GM12801 (cell line): ENCODE results near the gene PAH.

ENCODE experiments used
- TF ChIP-seq, protein P1 (sequence below): IDR thresholded peaks from one replicate; pipeline ENCODE4 v1.5.1; 2011; ENCODE audit warnings: control low read depth; ENCODE audit not compliant: insufficient read length; ENCODE audit errors: extremely low read depth

PAH gene

GRCh38 chr12:102955926-102956737, 39.1 kb upstream of the PAH start:
- TF ChIP-seq, protein P1, sequence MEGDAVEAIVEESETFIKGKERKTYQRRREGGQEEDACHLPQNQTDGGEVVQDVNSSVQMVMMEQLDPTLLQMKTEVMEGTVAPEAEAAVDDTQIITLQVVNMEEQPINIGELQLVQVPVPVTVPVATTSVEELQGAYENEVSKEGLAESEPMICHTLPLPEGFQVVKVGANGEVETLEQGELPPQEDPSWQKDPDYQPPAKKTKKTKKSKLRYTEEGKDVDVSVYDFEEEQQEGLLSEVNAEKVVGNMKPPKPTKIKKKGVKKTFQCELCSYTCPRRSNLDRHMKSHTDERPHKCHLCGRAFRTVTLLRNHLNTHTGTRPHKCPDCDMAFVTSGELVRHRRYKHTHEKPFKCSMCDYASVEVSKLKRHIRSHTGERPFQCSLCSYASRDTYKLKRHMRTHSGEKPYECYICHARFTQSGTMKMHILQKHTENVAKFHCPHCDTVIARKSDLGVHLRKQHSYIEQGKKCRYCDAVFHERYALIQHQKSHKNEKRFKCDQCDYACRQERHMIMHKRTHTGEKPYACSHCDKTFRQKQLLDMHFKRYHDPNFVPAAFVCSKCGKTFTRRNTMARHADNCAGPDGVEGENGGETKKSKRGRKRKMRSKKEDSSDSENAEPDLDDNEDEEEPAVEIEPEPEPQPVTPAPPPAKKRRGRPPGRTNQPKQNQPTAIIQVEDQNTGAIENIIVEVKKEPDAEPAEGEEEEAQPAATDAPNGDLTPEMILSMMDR: no peak

GRCh38 chr12:102954134-102954533, 37.1 kb upstream of the PAH start:
- TF ChIP-seq, protein P1: no peak

DNA sequence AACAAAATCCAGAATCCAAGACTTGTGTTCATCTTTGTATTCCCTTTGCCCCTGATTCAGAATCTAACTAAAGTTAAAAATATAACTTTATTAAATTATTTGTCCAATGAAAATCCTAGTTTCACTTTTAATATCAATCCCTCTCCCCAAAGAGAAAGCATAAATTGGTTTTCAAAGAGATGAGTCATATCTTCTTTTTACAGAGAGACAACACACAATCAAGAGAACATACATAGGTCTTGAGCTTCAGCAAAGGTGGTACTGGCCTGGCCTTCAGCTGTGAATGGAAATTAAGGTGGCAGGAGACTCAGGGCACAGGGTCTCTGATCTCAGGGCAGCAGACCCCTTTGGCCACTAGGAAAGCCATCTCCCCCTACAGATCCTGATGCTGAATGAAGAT, 36.2 kb upstream of the PAH start:
- TF ChIP-seq, protein P1: no peak

GRCh38 chr12:102951841-102952240, 34.8 kb upstream of the PAH start:
- TF ChIP-seq, protein P1: no peak

GRCh38 chr12:102950950-102951619, 34.0 kb upstream of the PAH start:
- TF ChIP-seq, protein P1: no peak

GRCh38 chr12:102950107-102950949, 33.3 kb upstream of the PAH start:
- TF ChIP-seq, protein P1: no peak

DNA sequence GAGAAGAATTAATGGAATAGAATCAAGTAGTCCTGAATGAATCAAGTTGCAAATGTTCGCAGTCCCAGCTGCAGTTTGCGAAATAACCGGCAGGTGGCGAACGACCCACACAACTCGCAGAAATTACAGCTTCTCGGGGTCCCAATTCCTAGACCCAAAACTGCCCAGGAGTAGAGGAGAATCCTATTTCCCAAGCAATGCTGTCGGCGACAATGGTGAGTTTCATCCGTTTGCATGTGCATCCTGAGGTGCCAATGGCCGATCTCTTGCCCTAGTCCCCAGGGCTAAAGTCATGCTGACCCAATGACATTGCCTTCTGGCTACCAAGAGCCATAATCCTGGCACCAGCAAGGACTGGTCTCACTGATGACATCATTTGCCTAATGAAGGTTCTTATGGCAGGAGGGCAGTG, 31.9 kb upstream of the PAH start:
- TF ChIP-seq, protein P1: no peak
